NCI-H2227 (cell line): Measurements from ENCODE around the gene ILDR1.

Experiments used
- DNase-seq: peaks from one replicate; lab custom pipeline; 2025; ENCODE audit not compliant: unreplicated experiment; lab: John Stamatoyannopoulos, UW

ILDR1 gene

GRCh38 chr3:122019493-122019892 lies 2.6 kb downstream of the ILDR1 start:
- DNase-seq = no peak

- no peak for DNase-seq
Observed at GRCh38 chr3:122014741-122015140, 7.3 kb downstream of the ILDR1 start.

GRCh38 chr3:122013448-122013925 lies 8.6 kb downstream of the ILDR1 start:
- no peak for DNase-seq

- no peak for DNase-seq
Observed at GRCh38 chr3:122012821-122013220, 9.2 kb downstream of the ILDR1 start.

GRCh38 chr3:122011396-122011795 lies 10.7 kb downstream of the ILDR1 start:
- no peak for DNase-seq

- DNase-seq = no peak
Observed at GRCh38 chr3:122010506-122010905, 11.5 kb downstream of the ILDR1 start.

- DNase-seq = no peak
Observed at GRCh38 chr3:122008166-122008565, 13.9 kb downstream of the ILDR1 start.

- no peak for DNase-seq
Observed at GRCh38 chr3:122006267-122006666, 15.8 kb downstream of the ILDR1 start.

- DNase-seq = no peak
Observed at GRCh38 chr3:122004991-122005565, 17.0 kb downstream of the ILDR1 start.

- no peak for DNase-seq
Observed at GRCh38 chr3:122004107-122004506, 17.9 kb downstream of the ILDR1 start.

GRCh38 chr3:122003606-122004005 lies 18.4 kb downstream of the ILDR1 start:
- DNase-seq = no peak

- no peak for DNase-seq
Observed at GRCh38 chr3:122003112-122003511, 18.9 kb downstream of the ILDR1 start.

GRCh38 chr3:122002611-122003010 lies 19.4 kb downstream of the ILDR1 start:
- no peak for DNase-seq

GRCh38 chr3:122001892-122002291 lies 20.2 kb downstream of the ILDR1 start:
- DNase-seq = no peak

GRCh38 chr3:122000936-122001605 lies 21.0 kb downstream of the ILDR1 start:
- no peak for DNase-seq

- DNase-seq = no peak
Observed at GRCh38 chr3:121999931-122000330, 22.1 kb downstream of the ILDR1 start.

- DNase-seq = no peak
Observed at GRCh38 chr3:121998611-121999473, 23.2 kb downstream of the ILDR1 start.

- DNase-seq = no peak
Observed at GRCh38 chr3:121998030-121998580, 23.9 kb downstream of the ILDR1 start.

GRCh38 chr3:121997372-121997771 lies 24.7 kb downstream of the ILDR1 start:
- no peak for DNase-seq

- DNase-seq = no peak
Observed at GRCh38 chr3:121996441-121996840, 25.6 kb downstream of the ILDR1 start.
